ENCODE data around the gene ZNF516.

The ZNF516 gene

DNA sequence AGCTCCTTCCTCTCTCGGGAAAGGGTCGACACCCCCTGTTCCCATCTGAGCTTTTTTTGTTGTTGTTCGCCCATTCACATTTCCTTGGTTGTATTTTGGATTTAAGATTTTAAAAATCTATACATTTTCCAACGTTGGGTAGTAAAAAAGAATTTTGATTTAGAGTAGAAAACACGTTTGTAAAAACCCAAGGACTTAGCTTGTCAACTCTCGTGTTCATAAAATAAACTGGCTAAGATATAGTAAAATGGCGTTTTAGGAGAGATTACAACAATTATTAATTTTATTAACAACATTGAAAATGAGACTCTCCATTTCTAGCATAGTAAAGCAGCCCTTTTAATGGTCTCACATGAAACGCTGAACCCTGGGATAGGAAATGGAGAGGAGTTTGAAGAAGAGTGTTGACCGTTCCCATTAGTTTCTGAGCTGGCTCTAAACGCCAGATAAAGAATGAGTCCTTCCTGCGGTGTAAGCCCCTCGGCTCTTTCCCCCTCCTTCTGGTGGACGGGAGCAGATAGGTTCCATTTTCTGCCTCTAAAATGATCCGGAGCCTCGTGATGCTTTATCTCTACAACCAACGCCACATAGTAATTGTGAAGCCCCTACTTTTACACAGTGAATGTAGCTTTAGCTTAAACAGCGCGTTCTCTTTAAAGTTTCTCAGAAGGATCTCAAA lies 24.0 kb upstream of the ZNF516 start:
- WGBS (ENCODE audit: extremely low coverage, insufficient coverage, low lambda C conversion rate) = no CpG with 5 or more reads among the region's 18 CpGs
- no peak overlapping the region for H2AK5ac ChIP-seq (ENCODE audit: low read length)
- no peak overlapping the region for H2BK15ac ChIP-seq (replicated peaks; ENCODE audit: low read depth)
- no peak overlapping the region for H2BK5ac ChIP-seq (ENCODE audit: low read length)
- DNase-seq = peak; percentile 61
- H3K23ac ChIP-seq (ENCODE audit: low read length) = no peak overlapping the region
- peak overlapping the region; percentile 51 for H3K18ac ChIP-seq (ENCODE audit: low read length)
- H3K79me1 ChIP-seq (ENCODE audit: low read length) = no peaks in the 10 kb centered on the region
- no peaks in the 10 kb centered on the region for H3K79me2 ChIP-seq (ENCODE audit: control insufficient read depth, insufficient read depth, low read length)
- H3K4me2 ChIP-seq (ENCODE audit: low read length) = peak overlapping the region; percentile 56
- H3K4me1 ChIP-seq (ENCODE audit: control insufficient read depth, low read depth, low read length) = no peaks in the 10 kb centered on the region
- peak overlapping the region; percentile 76 for H3K56ac ChIP-seq (ENCODE audit: low read length)
- no peak overlapping the region for H3K27ac ChIP-seq (ENCODE audit: low read depth, low read length)
- H3K9ac ChIP-seq (ENCODE audit: low read length) = peak overlapping the region; percentile 50
- peak overlapping the region; percentile 63 for H3K4ac ChIP-seq (ENCODE audit: low read depth, low read length)
- H3K36me3 ChIP-seq (ENCODE audit: control insufficient read depth, insufficient read depth, low read length) = no peaks in the 10 kb centered on the region
- no peaks in the 10 kb centered on the region for H3K27me3 ChIP-seq (ENCODE audit: insufficient read depth, low read length, poor library complexity)
- no peak overlapping the region for H3K4me3 ChIP-seq (ENCODE audit: low read length)
- H4K8ac ChIP-seq (ENCODE audit: low read depth, low read length) = no peak overlapping the region
- no peak overlapping the region for H4K5ac ChIP-seq (ENCODE audit: low read length)
- no peak overlapping the region for H2BK120ac ChIP-seq (ENCODE audit: low read depth, low read length)

DNA sequence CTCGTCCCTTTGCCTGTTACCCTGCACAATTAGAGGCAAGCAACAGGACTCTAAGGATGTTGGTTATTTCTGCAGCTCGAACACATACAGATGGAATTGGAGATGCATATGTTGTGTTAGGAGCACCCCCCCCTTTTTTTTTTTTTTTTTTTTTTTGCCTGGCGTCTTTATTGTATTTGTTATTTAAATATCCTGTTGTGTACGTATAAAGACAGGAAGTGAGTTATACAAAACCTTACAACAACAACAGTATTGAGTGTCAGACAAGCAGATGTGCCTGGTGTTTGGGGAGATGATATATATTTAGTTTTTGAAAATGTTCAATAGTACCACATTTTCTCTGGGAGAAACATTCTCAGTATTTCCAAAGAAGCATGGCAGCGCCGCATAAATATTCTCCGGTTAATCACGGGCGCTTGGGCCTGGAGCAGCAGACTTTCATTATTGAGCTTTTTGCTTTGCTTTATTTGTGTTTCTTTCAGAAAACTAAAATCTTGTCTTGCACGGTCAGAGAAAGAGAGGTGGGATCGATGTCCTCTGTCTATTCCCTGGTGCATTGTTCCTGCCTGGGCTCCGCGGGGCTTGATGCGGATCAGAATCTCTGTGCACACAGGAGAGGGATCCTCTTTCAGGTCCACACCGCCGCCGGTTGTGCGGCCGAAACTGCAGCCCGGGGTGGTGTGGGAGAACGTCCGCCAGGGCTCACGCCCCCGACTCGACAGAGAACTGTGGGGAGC lies 23.2 kb upstream of the ZNF516 start:
- no peaks in the 10 kb centered on the region for H3K79me2 ChIP-seq (ENCODE audit: control insufficient read depth, insufficient read depth, low read length)
- no peak overlapping the region for H2BK120ac ChIP-seq (ENCODE audit: low read depth, low read length)
- H3K79me1 ChIP-seq (ENCODE audit: low read length) = no peaks in the 10 kb centered on the region
- no peaks in the 10 kb centered on the region for H3K4me1 ChIP-seq (ENCODE audit: control insufficient read depth, low read depth, low read length)
- peak overlapping the region; percentile 76 for H3K56ac ChIP-seq (ENCODE audit: low read length)
- no peaks in the 10 kb centered on the region for H3K27me3 ChIP-seq (ENCODE audit: insufficient read depth, low read length, poor library complexity)
- peak overlapping the region; percentile 56 for H3K4me2 ChIP-seq (ENCODE audit: low read length)
- no peak overlapping the region for H2BK5ac ChIP-seq (ENCODE audit: low read length)
- peak overlapping the region; percentile 63 for H3K4ac ChIP-seq (ENCODE audit: low read depth, low read length)
- H2BK15ac ChIP-seq (replicated peaks; ENCODE audit: low read depth) = peak overlapping the region; percentile 23
- H2AK5ac ChIP-seq (ENCODE audit: low read length) = no peak overlapping the region
- H3K27ac ChIP-seq (ENCODE audit: low read depth, low read length) = no peak overlapping the region
- H3K23ac ChIP-seq (ENCODE audit: low read length) = no peak overlapping the region
- H3K36me3 ChIP-seq (ENCODE audit: control insufficient read depth, insufficient read depth, low read length) = no peaks in the 10 kb centered on the region
- no peak overlapping the region for H4K8ac ChIP-seq (ENCODE audit: low read depth, low read length)
- peak; percentile 69 for DNase-seq
- peak overlapping the region; percentile 22 for H3K4me3 ChIP-seq (ENCODE audit: low read length)
- H3K18ac ChIP-seq (ENCODE audit: low read length) = no peak overlapping the region
- no CpG with 5 or more reads among the region's 25 CpGs for WGBS (ENCODE audit: extremely low coverage, insufficient coverage, low lambda C conversion rate)
- no peak overlapping the region for H4K5ac ChIP-seq (ENCODE audit: low read length)
- H3K9ac ChIP-seq (ENCODE audit: low read length) = peak overlapping the region; percentile 50

DNA sequence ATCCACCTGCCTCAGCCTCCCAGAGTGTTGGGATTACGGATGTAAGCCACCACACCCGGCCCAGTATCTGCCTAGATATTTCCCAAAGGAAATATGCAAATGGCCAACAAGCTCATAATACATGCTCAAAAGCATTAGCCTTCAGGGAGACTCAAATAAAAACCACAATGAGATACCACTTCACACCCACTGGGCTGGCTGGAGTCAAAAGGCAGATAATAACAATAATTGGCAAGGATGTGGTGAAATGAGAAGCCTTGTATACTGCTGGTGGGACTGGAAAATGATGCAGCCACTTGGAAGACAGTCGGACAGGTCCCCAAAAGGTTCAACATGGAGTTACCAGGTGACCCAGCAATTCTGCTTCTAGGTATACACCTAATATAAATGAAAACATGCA lies 20.5 kb upstream of the ZNF516 start:
- no CpG with 5 or more reads among the region's 3 CpGs for WGBS (ENCODE audit: extremely low coverage, insufficient coverage, low lambda C conversion rate)
- no peaks in the 10 kb centered on the region for H3K27me3 ChIP-seq (ENCODE audit: insufficient read depth, low read length, poor library complexity)
- H3K4me3 ChIP-seq (ENCODE audit: low read length) = no peak overlapping the region

GRCh38 chr18:76514573-76514972 lies 19.5 kb upstream of the ZNF516 start:
- no peak overlapping the region for H2BK120ac ChIP-seq (ENCODE audit: low read depth, low read length)
- WGBS (ENCODE audit: extremely low coverage, insufficient coverage, low lambda C conversion rate) = no CpG with 5 or more reads among the region's 10 CpGs
- H4K5ac ChIP-seq (ENCODE audit: low read length) = no peak overlapping the region
- H3K9ac ChIP-seq (ENCODE audit: low read length) = no peak overlapping the region
- H3K79me1 ChIP-seq (ENCODE audit: low read length) = no peaks in the 10 kb centered on the region
- H2BK15ac ChIP-seq (replicated peaks; ENCODE audit: low read depth) = no peak overlapping the region
- H3K23ac ChIP-seq (ENCODE audit: low read length) = no peak overlapping the region
- H3K27ac ChIP-seq (ENCODE audit: low read depth, low read length) = no peak overlapping the region
- H3K18ac ChIP-seq (ENCODE audit: low read length) = no peak overlapping the region
- H3K36me3 ChIP-seq (ENCODE audit: control insufficient read depth, insufficient read depth, low read length) = no peaks in the 10 kb centered on the region
- H3K4me3 ChIP-seq (ENCODE audit: low read length) = no peak overlapping the region
- no peak overlapping the region for H2BK5ac ChIP-seq (ENCODE audit: low read length)
- no peaks in the 10 kb centered on the region for H3K27me3 ChIP-seq (ENCODE audit: insufficient read depth, low read length, poor library complexity)
- H4K8ac ChIP-seq (ENCODE audit: low read depth, low read length) = no peak overlapping the region
- H2AK5ac ChIP-seq (ENCODE audit: low read length) = no peak overlapping the region
- H3K56ac ChIP-seq (ENCODE audit: low read length) = no peak overlapping the region
- H3K4me2 ChIP-seq (ENCODE audit: low read length) = no peak overlapping the region
- H3K4ac ChIP-seq (ENCODE audit: low read depth, low read length) = no peak overlapping the region
- no peak for DNase-seq
- H3K79me2 ChIP-seq (ENCODE audit: control insufficient read depth, insufficient read depth, low read length) = no peaks in the 10 kb centered on the region
- no peaks in the 10 kb centered on the region for H3K4me1 ChIP-seq (ENCODE audit: control insufficient read depth, low read depth, low read length)

More for the DNA sequence above, 20.5 kb upstream of the ZNF516 start:
- Histone ChIP-seq H3K27ac (ENCODE audit: low read depth, low read length) (no peak overlapping the region), H2AK5ac (ENCODE audit: low read length) (no peak overlapping the region), H3K4me2 (ENCODE audit: low read length) (no peak overlapping the region), H3K79me1 (ENCODE audit: low read length) (no peaks in the 10 kb centered on the region), H2BK15ac (replicated peaks; ENCODE audit: low read depth) (no peak overlapping the region), H3K79me2 (ENCODE audit: control insufficient read depth, insufficient read depth, low read length) (no peaks in the 10 kb centered on the region), H2BK120ac (ENCODE audit: low read depth, low read length) (no peak overlapping the region), H2BK5ac (ENCODE audit: low read length) (no peak overlapping the region), H3K23ac (ENCODE audit: low read length) (no peak overlapping the region), H3K18ac (ENCODE audit: low read length) (no peak overlapping the region), H3K4ac (ENCODE audit: low read depth, low read length) (no peak overlapping the region), H3K56ac (ENCODE audit: low read length) (no peak overlapping the region), H4K5ac (ENCODE audit: low read length) (no peak overlapping the region), H3K9ac (ENCODE audit: low read length) (no peak overlapping the region), H3K4me1 (ENCODE audit: control insufficient read depth, low read depth, low read length) (no peaks in the 10 kb centered on the region), H3K36me3 (ENCODE audit: control insufficient read depth, insufficient read depth, low read length) (no peaks in the 10 kb centered on the region), H4K8ac (ENCODE audit: low read depth, low read length) (no peak overlapping the region)
- no peak for DNase-seq

DNA sequence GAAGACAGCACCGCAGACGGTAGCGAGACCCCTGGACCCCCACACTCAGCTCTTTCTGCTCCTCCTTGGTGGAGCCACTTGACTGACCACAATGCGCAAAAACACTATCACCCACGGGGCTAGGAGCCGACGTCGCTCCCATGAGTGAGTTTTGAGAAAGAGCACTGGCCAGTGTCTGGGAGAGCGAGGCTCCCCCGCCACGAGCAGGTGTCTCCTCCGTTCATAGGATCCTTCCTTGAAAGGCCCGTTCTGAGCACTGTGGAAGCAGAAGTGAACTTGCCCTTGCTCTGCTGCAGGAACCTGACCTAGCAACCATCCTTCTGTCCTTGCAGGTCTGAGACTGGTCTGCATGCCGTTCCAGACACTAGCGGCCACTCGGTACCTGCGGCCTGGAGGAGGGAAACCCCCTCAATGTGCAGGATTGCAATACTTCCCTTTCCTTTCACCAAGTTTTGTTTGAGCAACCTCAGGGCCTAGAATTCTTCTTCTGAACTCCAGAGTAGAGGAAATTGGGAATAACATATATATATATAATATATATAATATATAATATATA lies 12.9 kb upstream of the ZNF516 start:
- WGBS (ENCODE audit: extremely low coverage, insufficient coverage, low lambda C conversion rate) = no CpG with 5 or more reads among the region's 17 CpGs
- no peaks in the 10 kb centered on the region for H3K79me1 ChIP-seq (ENCODE audit: low read length)

More for the DNA sequence above, 12.9 kb upstream of the ZNF516 start:
- no peak overlapping the region for H2BK120ac ChIP-seq (ENCODE audit: low read depth, low read length)
- H4K8ac ChIP-seq (ENCODE audit: low read depth, low read length) = no peak overlapping the region
- H3K27ac ChIP-seq (ENCODE audit: low read depth, low read length) = no peak overlapping the region
- no peak overlapping the region for H2AK5ac ChIP-seq (ENCODE audit: low read length)
- H3K4me2 ChIP-seq (ENCODE audit: low read length) = no peak overlapping the region
- H2BK5ac ChIP-seq (ENCODE audit: low read length) = no peak overlapping the region
- no peaks in the 10 kb centered on the region for H3K79me2 ChIP-seq (ENCODE audit: control insufficient read depth, insufficient read depth, low read length)
- no peak for DNase-seq
- H4K5ac ChIP-seq (ENCODE audit: low read length) = no peak overlapping the region
- no peak overlapping the region for H3K9ac ChIP-seq (ENCODE audit: low read length)
- no peaks in the 10 kb centered on the region for H3K27me3 ChIP-seq (ENCODE audit: insufficient read depth, low read length, poor library complexity)
- no peaks in the 10 kb centered on the region for H3K4me1 ChIP-seq (ENCODE audit: control insufficient read depth, low read depth, low read length)
- no peak overlapping the region for H2BK15ac ChIP-seq (replicated peaks; ENCODE audit: low read depth)
- H3K36me3 ChIP-seq (ENCODE audit: control insufficient read depth, insufficient read depth, low read length) = no peaks in the 10 kb centered on the region
- H3K4ac ChIP-seq (ENCODE audit: low read depth, low read length) = no peak overlapping the region
- no peak overlapping the region for H3K23ac ChIP-seq (ENCODE audit: low read length)
- H3K4me3 ChIP-seq (ENCODE audit: low read length) = no peak overlapping the region
- no peak overlapping the region for H3K56ac ChIP-seq (ENCODE audit: low read length)
- no peak overlapping the region for H3K18ac ChIP-seq (ENCODE audit: low read length)

Data from mesendoderm (in vitro differentiated cells).